ENCODE data around the gene MTNR1A.
"Not testable (repeated sequence)": the region's sequence is repeated elsewhere in the genome, so short reads cannot be mapped to it uniquely, and the experiment has no call there.

The MTNR1A gene

DNA sequence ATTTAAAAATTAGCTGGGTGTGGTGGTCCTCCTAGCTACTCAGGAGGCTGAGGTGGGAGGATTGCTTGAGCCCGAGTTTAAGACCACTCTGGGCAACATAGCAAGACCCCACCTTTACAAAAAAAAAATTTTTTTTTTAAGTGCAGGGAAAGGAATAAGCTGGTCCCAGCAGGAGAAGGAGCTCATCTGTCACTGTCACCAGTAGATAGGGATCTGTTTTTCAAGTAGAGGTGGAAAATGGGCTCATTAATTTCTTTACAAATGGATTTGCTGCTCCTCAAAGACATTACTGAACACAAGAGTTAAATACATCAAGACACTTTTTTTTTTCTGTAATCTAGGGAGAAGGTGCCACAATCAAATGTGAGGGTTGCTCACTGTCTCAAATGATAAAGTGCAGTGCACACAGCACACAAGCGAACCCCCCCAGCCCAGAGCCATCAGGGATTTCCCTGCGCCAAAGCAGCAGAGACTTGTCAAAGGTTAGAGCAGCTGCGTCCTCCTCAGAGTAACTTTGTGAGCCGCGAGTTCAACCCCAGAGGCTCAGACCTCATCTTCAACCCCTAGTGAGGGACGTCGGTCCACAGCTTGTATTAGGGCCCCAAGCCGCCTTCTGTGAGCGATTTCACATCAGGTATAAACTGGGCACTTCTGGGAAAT, 14.3 kb upstream of the MTNR1A start:
- in situ Hi-C loops (cut with HindIII; ENCODE audit: low pct_ligation_motif_present, low pct_unique_long_range_greater_than_20kb, low sequenced_read_pairs): no loop called here
- DNase-seq: no peak

DNA sequence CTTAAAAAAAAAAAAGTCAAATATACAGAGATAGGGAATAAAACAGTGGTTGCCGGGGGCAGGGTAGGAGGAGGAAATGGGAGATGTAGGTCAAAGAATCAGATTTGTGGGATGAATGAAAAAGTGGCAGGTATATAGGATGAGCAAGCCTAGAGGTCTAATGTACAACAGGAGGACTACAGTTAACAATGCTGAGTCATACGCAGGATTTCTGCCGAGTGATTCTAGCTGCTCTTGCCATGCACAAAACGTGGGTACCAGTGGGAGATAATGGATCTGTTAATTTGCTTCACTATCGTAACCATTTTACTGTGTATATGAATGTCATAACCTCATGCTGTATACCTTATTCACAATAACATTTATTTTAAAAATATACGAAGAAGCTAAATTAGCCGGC, 10.7 kb upstream of the MTNR1A start:
- no peak for DNase-seq
- in situ Hi-C loops (cut with HindIII; ENCODE audit: low pct_ligation_motif_present, low pct_unique_long_range_greater_than_20kb, low sequenced_read_pairs): no loop called here

DNA sequence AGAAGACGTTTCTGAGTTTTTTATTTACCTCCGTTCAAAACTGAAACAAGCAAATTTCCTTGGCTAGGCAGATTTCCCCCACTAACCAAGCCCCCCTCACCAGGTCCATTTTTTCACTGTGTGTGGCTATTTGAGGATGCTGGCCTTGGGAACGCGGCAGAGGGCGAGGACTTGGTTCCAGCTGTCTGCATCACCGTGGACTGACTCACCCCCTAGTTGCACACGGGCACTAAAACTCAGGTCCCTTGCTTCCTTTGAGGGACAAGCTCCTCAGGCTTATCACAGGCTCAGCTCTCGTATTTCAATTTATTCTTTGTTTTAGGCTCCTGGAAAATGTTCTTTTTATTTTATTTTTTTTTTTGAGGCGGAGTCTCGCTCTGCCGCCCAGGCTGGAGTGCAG, 8.4 kb upstream of the MTNR1A start:
- no peak for DNase-seq
- in situ Hi-C loops (cut with HindIII; ENCODE audit: low pct_ligation_motif_present, low pct_unique_long_range_greater_than_20kb, low sequenced_read_pairs): no loop called here

GRCh38 chr4:186561748-186562147, 6.4 kb upstream of the MTNR1A start:
- in situ Hi-C loops (cut with HindIII; ENCODE audit: low pct_ligation_motif_present, low pct_unique_long_range_greater_than_20kb, low sequenced_read_pairs): no loop called here
- no peak for DNase-seq

- no peak for DNase-seq
- in situ Hi-C loops (cut with HindIII; ENCODE audit: low pct_ligation_motif_present, low pct_unique_long_range_greater_than_20kb, low sequenced_read_pairs): no loop called here
Observed at GRCh38 chr4:186560647-186561046, 5.3 kb upstream of the MTNR1A start.

DNA sequence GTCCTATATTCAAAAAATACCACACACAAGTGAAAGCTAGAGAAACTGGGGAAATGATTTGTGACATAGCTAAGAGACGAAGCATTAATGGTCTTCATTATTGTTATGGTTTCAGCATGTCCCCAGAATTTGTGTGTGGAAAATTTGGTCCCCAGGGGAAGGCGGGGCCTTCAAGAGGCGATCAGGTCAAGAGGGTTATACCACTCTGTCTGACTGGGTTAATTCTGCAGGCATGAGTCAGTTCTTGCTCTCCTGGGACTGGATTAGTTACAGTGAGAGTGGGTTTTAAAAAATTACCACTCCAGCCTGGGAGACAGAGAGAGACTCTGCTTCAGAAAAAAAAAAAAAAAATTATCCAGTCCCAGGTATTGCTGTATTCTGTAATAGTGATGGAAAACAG, 2.1 kb upstream of the MTNR1A start:
- in situ Hi-C loops (cut with HindIII; ENCODE audit: low pct_ligation_motif_present, low pct_unique_long_range_greater_than_20kb, low sequenced_read_pairs): no loop called here
- peak; percentile 47 for DNase-seq

DNA sequence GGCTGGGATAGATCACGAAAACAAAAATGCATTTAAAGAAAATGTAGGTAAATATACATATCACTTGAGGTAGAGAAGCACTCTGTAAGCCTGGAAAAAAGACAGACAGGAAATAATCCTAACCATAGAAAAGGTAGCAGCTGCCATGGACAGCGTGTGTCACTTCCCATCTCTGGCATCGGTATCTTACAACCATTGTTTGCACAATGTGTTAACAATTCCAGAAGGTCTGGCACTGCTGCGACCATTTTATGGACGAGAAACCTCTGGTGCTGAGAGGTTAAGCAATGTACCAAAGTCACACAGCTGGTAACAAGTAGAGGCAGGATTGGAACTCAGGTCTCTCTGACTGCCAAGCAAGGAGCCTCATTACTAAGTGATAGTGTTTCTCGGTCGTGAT, 1.7 kb upstream of the MTNR1A start:
- in situ Hi-C loops (cut with HindIII; ENCODE audit: low pct_ligation_motif_present, low pct_unique_long_range_greater_than_20kb, low sequenced_read_pairs): no loop called here
- no peak for DNase-seq

DNA sequence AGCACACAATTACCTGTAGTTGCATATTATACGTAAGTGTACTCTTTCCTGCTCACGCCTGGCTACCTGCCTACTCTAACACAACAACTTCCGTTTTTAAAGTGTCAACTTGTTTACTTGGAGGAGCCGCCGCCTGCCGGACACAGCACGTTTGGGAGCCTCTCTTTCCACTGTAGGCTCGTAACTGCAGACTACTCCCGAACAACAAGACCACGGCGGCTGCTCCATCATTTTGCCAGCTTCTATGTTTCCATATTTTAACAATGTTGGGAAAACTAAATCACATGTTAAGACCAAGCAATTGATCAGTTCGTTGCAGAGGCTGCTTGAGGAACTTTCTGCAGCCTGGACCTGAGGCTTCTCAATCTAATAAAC, 841 bp downstream of the MTNR1A start:
- peak; percentile 39 for DNase-seq
- in situ Hi-C loops (cut with HindIII; ENCODE audit: low pct_ligation_motif_present, low pct_unique_long_range_greater_than_20kb, low sequenced_read_pairs): no loop called here

DNA sequence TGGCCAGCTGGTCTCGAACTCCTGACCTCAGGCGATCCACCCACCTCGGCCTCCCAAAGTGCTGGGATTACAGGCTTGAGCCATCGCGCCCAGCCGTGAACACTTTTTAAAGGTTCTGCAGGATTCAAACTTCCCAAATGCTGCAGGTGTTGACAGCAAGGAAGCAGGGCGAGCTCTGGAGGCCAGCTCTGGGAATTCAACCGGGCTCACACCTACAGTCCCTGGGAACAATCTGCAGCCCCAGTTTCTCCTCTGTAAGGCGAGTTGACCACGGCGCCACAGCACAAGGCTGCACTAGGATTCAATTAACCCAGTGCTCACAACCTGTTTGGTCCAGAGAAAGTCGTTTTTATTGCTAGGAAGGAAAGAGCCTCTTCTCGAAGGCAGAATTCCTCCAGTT, 1.6 kb downstream of the MTNR1A start:
- no peak for DNase-seq
- in situ Hi-C loops (cut with HindIII; ENCODE audit: low pct_ligation_motif_present, low pct_unique_long_range_greater_than_20kb, low sequenced_read_pairs): no loop called here

- in situ Hi-C loops (cut with HindIII; ENCODE audit: low pct_ligation_motif_present, low pct_unique_long_range_greater_than_20kb, low sequenced_read_pairs): no loop called here
- DNase-seq: no peak
Observed at GRCh38 chr4:186551849-186552248, 3.5 kb downstream of the MTNR1A start.

DNA sequence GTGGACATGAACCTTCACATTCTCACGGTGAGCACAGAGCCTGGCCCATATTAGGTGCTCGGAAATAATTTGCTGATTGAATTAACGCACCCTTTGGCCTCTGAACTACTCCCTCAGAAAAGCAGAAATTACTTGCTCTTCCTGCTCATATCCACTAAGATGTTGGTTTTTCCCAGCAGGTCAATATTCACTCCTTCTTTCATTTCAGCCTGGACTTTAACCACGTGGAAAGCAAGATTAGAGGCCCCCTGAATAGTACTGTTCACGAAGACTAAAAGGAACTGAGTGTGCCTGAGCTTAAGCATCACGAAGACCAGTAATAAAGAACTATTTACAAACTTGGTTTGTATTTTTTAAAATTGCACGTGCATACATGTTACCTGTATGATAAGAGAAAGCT, 9.9 kb downstream of the MTNR1A start:
- in situ Hi-C loops (cut with HindIII; ENCODE audit: low pct_ligation_motif_present, low pct_unique_long_range_greater_than_20kb, low sequenced_read_pairs): no loop called here

DNA sequence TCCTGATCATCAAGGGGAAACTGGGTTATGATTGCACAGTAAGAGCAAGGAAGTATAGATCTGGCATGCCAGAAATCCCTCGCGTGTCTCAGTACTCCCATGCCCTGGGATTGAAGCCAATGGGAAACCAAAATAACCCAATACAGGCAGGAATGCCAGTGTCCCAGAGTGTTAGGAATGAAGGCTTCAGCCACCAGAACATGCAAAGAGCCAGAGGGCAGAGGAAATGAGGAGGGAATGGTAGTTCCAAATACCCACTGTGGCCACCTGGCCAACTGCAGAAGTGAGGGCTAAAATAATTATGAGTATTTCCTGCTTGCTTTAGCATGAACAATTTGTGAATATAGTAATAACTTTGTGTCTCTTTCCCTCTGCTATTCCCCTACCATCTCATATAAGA, 12.2 kb downstream of the MTNR1A start:
- in situ Hi-C loops (cut with HindIII; ENCODE audit: low pct_ligation_motif_present, low pct_unique_long_range_greater_than_20kb, low sequenced_read_pairs): no loop called here
- no peak for DNase-seq

More for the DNA sequence above, 9.9 kb downstream of the MTNR1A start:
- DNase-seq: no peak

DNA sequence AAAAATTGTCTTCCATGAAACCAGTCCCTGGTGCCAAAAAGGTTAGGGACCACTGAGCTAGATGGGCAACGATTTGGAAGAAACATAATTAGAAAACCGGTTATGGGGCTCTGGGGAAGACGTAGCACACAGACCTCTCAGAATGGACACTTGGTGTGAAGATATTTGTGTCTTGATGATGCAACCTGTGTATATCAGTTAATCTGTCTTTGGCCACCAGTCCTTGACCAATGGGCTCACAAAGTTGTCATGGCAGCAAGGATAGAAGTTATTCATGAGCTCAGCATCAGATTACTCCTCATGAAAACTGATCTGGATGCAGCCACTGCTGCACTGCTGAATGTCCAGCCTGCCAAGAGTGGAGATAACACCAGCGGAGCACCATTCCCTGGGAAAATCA, 13.6 kb downstream of the MTNR1A start:
- in situ Hi-C loops (cut with HindIII; ENCODE audit: low pct_ligation_motif_present, low pct_unique_long_range_greater_than_20kb, low sequenced_read_pairs): no loop called here
- no peak for DNase-seq

DNA sequence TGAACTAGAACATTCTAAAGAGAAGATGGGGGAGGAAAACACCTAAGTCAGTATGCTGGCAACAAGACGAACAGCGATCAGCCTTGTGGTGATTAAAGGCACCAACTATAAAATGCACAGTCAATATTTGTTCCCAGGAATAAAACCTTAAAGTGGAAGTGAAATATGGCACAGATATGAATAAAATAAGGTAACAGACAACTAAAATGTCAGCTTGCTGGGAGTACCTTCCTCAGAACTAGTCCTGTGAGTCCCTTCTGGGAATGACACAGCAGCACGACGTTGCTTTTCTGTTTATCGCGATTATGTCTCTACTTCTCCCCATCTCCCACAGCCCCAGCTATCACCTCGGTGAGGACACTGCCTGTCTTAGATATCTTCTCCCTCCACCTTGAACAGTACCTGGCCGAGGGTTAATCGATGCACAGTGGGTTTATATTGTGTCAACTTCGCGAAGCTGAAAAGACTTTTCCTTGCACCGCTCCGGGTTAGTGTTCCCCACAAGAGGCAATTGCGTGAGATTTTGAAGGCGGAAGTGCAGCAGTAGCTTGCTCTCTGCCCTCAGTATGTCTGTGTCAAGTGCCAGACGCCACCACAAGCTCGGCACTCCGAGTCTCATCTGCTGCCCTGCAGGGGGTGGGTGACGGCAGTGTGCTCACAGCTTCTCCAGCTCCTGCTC, 17.4 kb downstream of the MTNR1A start:
- DNase-seq: no peak
- in situ Hi-C loops (cut with HindIII; ENCODE audit: low pct_ligation_motif_present, low pct_unique_long_range_greater_than_20kb, low sequenced_read_pairs): no loop called here

DNA sequence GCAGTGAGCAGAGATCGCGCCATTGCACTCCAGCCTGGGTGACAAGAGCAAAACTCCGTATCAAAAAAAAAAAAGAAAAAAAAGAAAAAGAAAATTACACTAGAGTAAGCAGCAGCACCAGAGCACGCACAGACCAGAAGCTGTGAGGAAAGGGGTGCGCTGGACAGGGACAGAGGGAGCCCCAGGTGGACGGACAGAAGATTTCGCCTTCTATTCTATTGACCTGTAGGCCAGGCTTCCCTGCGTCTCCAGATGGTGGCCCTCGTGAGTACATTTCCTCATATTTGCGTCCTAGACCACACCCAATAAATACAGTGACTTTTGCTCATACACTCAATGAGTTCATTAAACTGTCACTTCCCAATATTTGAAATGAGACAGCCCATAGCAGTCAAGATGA, 19.1 kb downstream of the MTNR1A start:
- in situ Hi-C loops (cut with HindIII; ENCODE audit: low pct_ligation_motif_present, low pct_unique_long_range_greater_than_20kb, low sequenced_read_pairs): no loop called here
- no peak for DNase-seq

GRCh38 chr4:186534056-186534455, 21.3 kb downstream of the MTNR1A start:
- in situ Hi-C loops (cut with HindIII; ENCODE audit: low pct_ligation_motif_present, low pct_unique_long_range_greater_than_20kb, low sequenced_read_pairs): no loop called here
- DNase-seq: no peak

DNA sequence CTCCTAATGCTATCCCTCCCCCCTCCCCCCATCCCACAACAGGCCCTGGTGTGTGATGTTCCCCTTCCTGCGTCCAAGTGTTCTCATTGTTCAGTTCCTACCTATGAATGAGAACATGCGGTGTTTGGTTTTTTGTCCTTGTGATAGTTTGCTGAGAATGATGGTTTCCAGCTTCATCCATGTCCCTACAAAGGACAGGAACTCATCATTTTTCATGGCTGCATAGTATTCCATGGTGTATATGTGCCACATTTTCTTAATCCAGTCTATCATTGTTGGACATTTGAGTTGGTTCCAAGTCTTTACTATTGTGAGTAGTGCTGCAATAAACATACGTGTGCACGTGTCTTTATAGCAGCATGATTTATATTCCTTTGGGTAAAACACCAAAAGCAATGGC, 31.4 kb downstream of the MTNR1A start:
- in situ Hi-C loops (cut with HindIII; ENCODE audit: low pct_ligation_motif_present, low pct_unique_long_range_greater_than_20kb, low sequenced_read_pairs); DNase-seq: not testable (repeated sequence)

DNA sequence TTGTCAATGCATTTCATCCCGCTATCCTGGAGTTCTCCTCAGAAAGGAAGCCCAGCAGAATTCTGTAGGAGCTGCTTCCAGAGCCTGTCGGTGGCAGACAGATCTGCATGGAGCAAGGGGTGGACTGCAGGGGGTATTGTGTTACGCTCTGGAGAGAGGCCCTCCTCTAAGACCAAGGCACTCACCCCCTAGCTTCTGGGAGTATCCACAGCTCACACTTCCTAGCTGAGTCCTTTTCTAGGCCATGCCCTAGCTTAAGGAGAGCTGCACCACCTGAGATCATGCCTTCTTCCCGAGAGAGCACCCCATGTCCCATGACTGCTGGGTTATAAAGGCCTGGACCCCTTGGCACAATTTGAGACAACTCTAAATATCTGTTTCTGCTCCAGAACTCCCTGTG, 39.1 kb downstream of the MTNR1A start:
- no peak for DNase-seq
- in situ Hi-C loops (cut with HindIII; ENCODE audit: low pct_ligation_motif_present, low pct_unique_long_range_greater_than_20kb, low sequenced_read_pairs): no loop called here

GRCh38 chr4:186514271-186514950, 41.0 kb downstream of the MTNR1A start:
- in situ Hi-C loops (cut with HindIII; ENCODE audit: low pct_ligation_motif_present, low pct_unique_long_range_greater_than_20kb, low sequenced_read_pairs): no loop called here
- DNase-seq: no peak

- in situ Hi-C loops (cut with HindIII; ENCODE audit: low pct_ligation_motif_present, low pct_unique_long_range_greater_than_20kb, low sequenced_read_pairs); DNase-seq: not testable (repeated sequence)
Observed at GRCh38 chr4:186504771-186505170, 50.6 kb downstream of the MTNR1A start.

Data from ACHN (cell line).